Mucosa of descending colon (tissue), 3 donors: ENCODE data around the gene SPOUT1. TPM values are rescaled to one million over a fixed set of nuclear protein-coding genes. Genes with fewer than 3 reads are reported as not detected.
"Not testable (repeated sequence)": the region's sequence is repeated elsewhere in the genome, so short reads cannot be mapped to it uniquely, and the experiment has no call there.

Source experiments
- ATAC-seq: fragments of 200-7000 bp; cut with Tn5 transposase; one replicate; pipeline ENCODE4 v1.9.1; 2020; ENCODE audit warnings: mild to moderate bottlenecking, moderate library complexity
- DNase-seq, 3 donors: peaks; one replicate each; pipeline ENCODE4 v3.0.0-alpha.2; 2020
- H3K36me3 ChIP-seq: fragments of 200-600 bp; one replicate; pipeline ENCODE4 v1.8.0; 2021; ENCODE audit warnings: low read depth, mild to moderate bottlenecking
- H3K4me1 ChIP-seq: fragments of 200-600 bp; one replicate; pipeline ENCODE4 v1.8.0; 2021; ENCODE audit warnings: low read depth, mild to moderate bottlenecking
- H3K4me3 ChIP-seq: fragments of 200-600 bp; one replicate; pipeline ENCODE4 v1.8.0; 2021; ENCODE audit warnings: mild to moderate bottlenecking
- H3K9me3 ChIP-seq: fragments of 200-600 bp; one replicate; pipeline ENCODE4 v1.8.0; 2021; ENCODE audit warnings: mild to moderate bottlenecking
- intact Hi-C, 2 donors: fragments of 100-400 bp; cut with DNase I in 1 of 2; cut with micrococcal nuclease in 1 of 2; formaldehyde crosslinking; loops; one replicate each; pipeline versions ENCODE4 v1.11.0 to v1.11.1; 2022; cut with DNase I, micrococcal nuclease
- long read RNA-seq, 2 donors: library from polyadenylated mRNA; unstranded; transcript quantifications; one replicate each; pipeline ENCODE4 v2.0.0, GENCODE V29; 2019 to 2021
- total RNA-seq, 3 donors: library from RNA; stranded (reverse); fragmentation: NEBNext Ultra II Directional in 2 of 3; extraction: Animal tissue kit (Norgen Biotek cat#: 25700) in 2 of 3; gene quantifications; one replicate each; pipeline versions ENCODE4 v1.2.1 to v1.2.4, GENCODE V29; 2021 to 2023
- TF ChIP-seq, protein P1 (sequence below): fragments of 200-600 bp; IDR thresholded peaks from one replicate; pipeline ENCODE4 v1.8.0; 2022; ENCODE audit warnings: antibody characterized with exemption, mild to moderate bottlenecking
- donor health status: DM: no; HTN: no; CAD: no; lungs with moderate emphysema.
- donor health status: DM: no; HTN: no; CAD: no.
- donor health status: DM: no; HTN: yes; CAD: no.

SPOUT1 gene
- 10 to 100 TPM; 31.6 to 35.5 (median 31.7) TPM for total RNA-seq
- long read RNA-seq, donor 1, full-length matches to known transcripts, result 31 of 75 reads
- long read RNA-seq, donor 1, partial matches to known transcripts, result 15 of 75 reads
- long read RNA-seq, donor 1, other reads (novel, unspliced or antisense), result 29 of 75 reads
- long read RNA-seq, donor 2, full-length matches to known transcripts, result 22 of 29 reads
- long read RNA-seq, donor 2, partial matches to known transcripts, result 2 of 29 reads
- long read RNA-seq, donor 2, other reads (novel, unspliced or antisense), result 5 of 29 reads

DNA sequence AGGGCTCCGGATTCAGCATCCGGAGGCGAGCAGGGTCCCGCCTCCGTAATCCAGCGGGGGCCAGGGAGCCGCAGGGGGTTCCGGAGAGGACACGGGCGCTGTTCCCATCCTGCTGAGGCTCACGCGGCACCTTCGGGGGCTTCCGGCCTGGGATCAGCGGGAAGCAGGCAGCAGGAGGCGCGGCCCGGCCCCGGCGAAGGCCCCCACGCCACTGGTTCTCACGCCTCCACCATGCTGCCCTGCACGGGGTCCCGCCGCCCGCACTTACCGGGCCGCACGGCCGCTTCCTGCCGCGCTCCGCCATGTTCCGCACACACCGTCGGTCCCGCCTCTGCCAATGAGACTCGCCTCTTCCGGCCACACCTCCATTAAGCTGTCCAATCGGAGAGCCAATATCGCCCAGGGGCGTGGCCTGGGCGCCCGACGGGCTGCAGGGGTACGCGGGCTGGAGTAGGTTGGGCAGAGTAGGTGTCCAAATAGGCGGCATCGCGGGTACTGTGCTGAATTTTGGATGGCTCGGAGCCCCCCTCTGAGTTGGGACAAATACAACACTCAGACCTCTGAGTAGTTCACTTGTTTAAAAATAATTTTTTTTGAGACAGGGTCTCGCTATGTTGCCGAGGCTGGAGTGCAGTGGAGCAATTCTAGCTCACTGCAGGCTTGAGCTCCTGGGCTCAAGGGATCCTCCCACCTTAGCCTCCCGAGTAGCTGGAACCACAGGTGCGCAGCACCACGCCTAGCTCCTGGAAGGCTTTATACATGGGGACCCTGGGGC lies at the start of gene SPOUT1:
Gene SPOUT1, minus strand, starts transcription at position 318 of the 775 bp plus-strand sequence. Its CDS starts 14 bp downstream, at position 304.
- no peaks in the 10 kb centered on the region for H3K9me3 ChIP-seq
- ATAC-seq (peak; percentile 99), DNase-seq (peak; percentile 95 to 97 (median 97))
- intact Hi-C loops, result no loop called here
- H3K36me3 ChIP-seq, result no peaks in the 10 kb centered on the region
- TF ChIP-seq, protein P1, sequence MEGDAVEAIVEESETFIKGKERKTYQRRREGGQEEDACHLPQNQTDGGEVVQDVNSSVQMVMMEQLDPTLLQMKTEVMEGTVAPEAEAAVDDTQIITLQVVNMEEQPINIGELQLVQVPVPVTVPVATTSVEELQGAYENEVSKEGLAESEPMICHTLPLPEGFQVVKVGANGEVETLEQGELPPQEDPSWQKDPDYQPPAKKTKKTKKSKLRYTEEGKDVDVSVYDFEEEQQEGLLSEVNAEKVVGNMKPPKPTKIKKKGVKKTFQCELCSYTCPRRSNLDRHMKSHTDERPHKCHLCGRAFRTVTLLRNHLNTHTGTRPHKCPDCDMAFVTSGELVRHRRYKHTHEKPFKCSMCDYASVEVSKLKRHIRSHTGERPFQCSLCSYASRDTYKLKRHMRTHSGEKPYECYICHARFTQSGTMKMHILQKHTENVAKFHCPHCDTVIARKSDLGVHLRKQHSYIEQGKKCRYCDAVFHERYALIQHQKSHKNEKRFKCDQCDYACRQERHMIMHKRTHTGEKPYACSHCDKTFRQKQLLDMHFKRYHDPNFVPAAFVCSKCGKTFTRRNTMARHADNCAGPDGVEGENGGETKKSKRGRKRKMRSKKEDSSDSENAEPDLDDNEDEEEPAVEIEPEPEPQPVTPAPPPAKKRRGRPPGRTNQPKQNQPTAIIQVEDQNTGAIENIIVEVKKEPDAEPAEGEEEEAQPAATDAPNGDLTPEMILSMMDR, result no peak
- H3K4me3 ChIP-seq, result peak within 1 kb of the TSS; percentile 74
- H3K4me1 ChIP-seq, result peaks cover 7% of the 10 kb centered on the region

DNA sequence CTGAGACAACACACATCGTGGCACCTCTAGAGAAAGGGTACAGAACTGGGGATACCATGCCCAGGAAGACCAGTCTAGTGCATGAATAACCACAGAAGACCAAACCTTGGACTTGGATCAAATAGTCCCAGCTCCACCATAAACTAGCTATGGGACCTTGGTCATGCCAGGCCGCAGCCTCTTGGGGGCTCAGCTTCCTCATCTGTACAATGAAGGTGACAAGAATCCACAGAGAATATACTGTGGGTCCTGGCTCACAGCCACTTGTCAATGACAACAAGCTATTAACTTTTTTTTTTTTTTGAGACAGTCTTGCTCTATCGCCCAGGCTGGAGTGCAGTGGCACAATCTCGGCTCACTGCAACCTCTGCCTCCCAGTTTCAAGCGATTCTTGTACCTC lies 48.3 kb upstream of the SPOUT1 start:
- DNase-seq (no peak), ATAC-seq (no peak)
- intact Hi-C loops, result no loop called here
- Histone ChIP-seq H3K4me3 (no peak overlapping the region), H3K4me1 (no peaks in the 10 kb centered on the region), H3K9me3 (no peaks in the 10 kb centered on the region), H3K36me3 (no peaks in the 10 kb centered on the region)
- TF ChIP-seq, protein P1, result no peak

- DNase-seq, ATAC-seq, H3K36me3 ChIP-seq, H3K9me3 ChIP-seq, H3K4me1 ChIP-seq, intact Hi-C loops, H3K4me3 ChIP-seq: not testable (repeated sequence)
These were observed 41.3 kb upstream of the SPOUT1 start for GRCh38 chr9:128870941-128871265.

GRCh38 chr9:128870128-128870940 lies 40.7 kb upstream of the SPOUT1 start:
- H3K4me1 ChIP-seq, result no peaks in the 10 kb centered on the region
- intact Hi-C loops, result no loop called here
- no peaks in the 10 kb centered on the region for H3K9me3 ChIP-seq
- no peak for DNase-seq
- no peak for ATAC-seq
- H3K36me3 ChIP-seq, result no peaks in the 10 kb centered on the region
- TF ChIP-seq, protein P1, result no peak
- H3K4me3 ChIP-seq, result no peak overlapping the region

DNA sequence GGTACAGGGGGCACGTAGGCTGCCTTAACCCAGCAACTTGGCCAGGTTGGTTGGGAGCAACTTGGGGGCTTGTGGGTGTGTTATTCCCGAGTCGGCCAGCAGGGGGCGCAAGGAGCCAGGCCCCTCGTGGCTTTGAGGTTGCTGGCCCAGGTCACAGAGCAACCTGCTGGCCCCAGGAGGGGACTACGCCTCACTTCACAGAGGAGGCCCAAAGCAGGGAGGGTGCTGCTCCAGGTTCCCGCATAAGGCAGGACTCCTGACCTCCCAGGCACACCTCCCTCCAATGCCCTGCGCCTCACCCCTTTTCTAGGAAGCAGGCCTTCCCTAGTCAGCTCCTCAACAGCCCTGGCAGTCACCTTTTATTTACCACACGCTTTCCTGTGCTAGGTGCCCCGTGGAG lies 34.1 kb upstream of the SPOUT1 start:
- Histone ChIP-seq H3K9me3 (no peaks in the 10 kb centered on the region), H3K36me3 (no peaks in the 10 kb centered on the region), H3K4me3 (no peak overlapping the region), H3K4me1 (peaks cover 6% of the 10 kb centered on the region)
- DNase-seq (peak; percentile 76 to 84 (median 84)), ATAC-seq (peak; percentile 95)
- intact Hi-C loops, result loop anchor here (5.0 kb wide), 1 partner anchor 64 kb away; no protein-coding TSS in a partner anchor
- TF ChIP-seq, protein P1, result peak; percentile 91
